IMR-90 (cell line): Measurements from ENCODE around the gene SUSD6. TPM values are rescaled to one million over a fixed set of nuclear protein-coding genes. Genes with fewer than 3 reads are reported as not detected.

Experiments
- ATAC-seq: fragments of 200-7000 bp; cut with Tn5 transposase; 2 replicates; pipeline ENCODE4 v1.9.1; 2020; ENCODE audit warnings: low read depth, mild to moderate bottlenecking, moderate library complexity
- BruUV-seq: library from RNA; stranded (reverse); fragments of 400-500 nt; replicated peaks from 2 replicates; lab custom pipeline; 2021; lab: Mats Ljungman, UMichigan
- CTCF ChIA-PET: fragments of 300-600 bp; formaldehyde crosslinking; extraction: SDS; loops from one replicate; lab custom pipeline; 2021; ENCODE audit warnings: antibody characterized with exemption; lab: Yijun Ruan, JAX
- POLR2A ChIA-PET: fragments of 300-600 bp; sonication (Branson Sonifier 250); formaldehyde crosslinking; loops from one replicate; lab custom pipeline; 2022; ENCODE audit warnings: antibody characterized with exemption; ENCODE audit not compliant: unreplicated experiment; lab: Charles Lee
- DNase-seq: peaks from one replicate; pipeline ENCODE4 v3.0.0; 2013
- H2AFZ ChIP-seq: replicated peaks from 2 replicates; pipeline ENCODE3; 2013; ENCODE audit warnings: low read length, mild to moderate bottlenecking; ENCODE audit not compliant: poor library complexity
- H2AK5ac ChIP-seq: 2 replicates; pipeline ENCODE4 v1.6.1; 2013; ENCODE audit warnings: low read depth, low read length, inconsistent platforms
- H2AK9ac ChIP-seq: replicated peaks from 2 replicates; pipeline ENCODE3; 2013; ENCODE audit warnings: mild to moderate bottlenecking, low read depth, low read length, moderate library complexity; ENCODE audit not compliant: poor library complexity
- H2BK120ac ChIP-seq: 2 replicates; pipeline ENCODE4 v1.6.1; 2013; ENCODE audit warnings: low read depth, low read length, inconsistent platforms
- H2BK15ac ChIP-seq: 3 replicates; pipeline ENCODE4 v1.6.1; 2013; ENCODE audit warnings: low read depth, low read length, inconsistent platforms
- H2BK20ac ChIP-seq: 2 replicates; pipeline ENCODE4 v1.6.1; 2013; ENCODE audit warnings: low read depth, mild to moderate bottlenecking, inconsistent platforms, low read length, moderate library complexity
- H2BK5ac ChIP-seq: 2 replicates; pipeline ENCODE4 v1.6.1; 2013; ENCODE audit warnings: mild to moderate bottlenecking, low read depth, low read length, inconsistent platforms; ENCODE audit not compliant: poor library complexity, severe bottlenecking
- H3K14ac ChIP-seq: replicated peaks from 2 replicates; pipeline ENCODE4 v1.6.1; 2013; ENCODE audit warnings: low read depth, low read length, inconsistent platforms
- H3K18ac ChIP-seq: 2 replicates; pipeline ENCODE4 v1.6.1; 2013; ENCODE audit warnings: low read depth, low read length, control low read depth
- H3K23ac ChIP-seq: 2 replicates; pipeline ENCODE4 v1.6.1; 2013; ENCODE audit warnings: low read depth, low read length, inconsistent platforms
- H3K27ac ChIP-seq: 2 replicates; pipeline ENCODE4 v1.5.1; 2013; ENCODE audit warnings: mild to moderate bottlenecking, control low read depth, low read length; ENCODE audit not compliant: insufficient read depth
- H3K27me3 ChIP-seq: 2 replicates; pipeline ENCODE4 v1.6.1; 2013; ENCODE audit warnings: low read length; ENCODE audit not compliant: control insufficient read depth, insufficient read depth
- H3K36me3 ChIP-seq: 2 replicates; pipeline ENCODE4 v1.6.1; 2013; ENCODE audit warnings: low read length, mixed read lengths; ENCODE audit not compliant: control insufficient read depth, insufficient read depth
- H3K4ac ChIP-seq: 2 replicates; pipeline ENCODE4 v1.6.1; 2013; ENCODE audit warnings: low read depth, low read length, inconsistent platforms
- H3K4me1 ChIP-seq: 2 replicates; pipeline ENCODE4 v1.6.1; 2013; ENCODE audit warnings: low read length, mixed read lengths; ENCODE audit not compliant: control insufficient read depth, insufficient read depth
- H3K4me2 ChIP-seq: 2 replicates; pipeline ENCODE4 v1.6.1; 2013; ENCODE audit warnings: low read depth, mild to moderate bottlenecking, control low read depth, low read length, moderate library complexity
- H3K4me3 ChIP-seq: 2 replicates; pipeline ENCODE4 v1.5.1; 2013; ENCODE audit warnings: low read depth, mild to moderate bottlenecking, control low read depth, low read length, moderate library complexity; ENCODE audit not compliant: insufficient read depth
- H3K56ac ChIP-seq: 2 replicates; pipeline ENCODE4 v1.6.1; 2013; ENCODE audit warnings: low read length, inconsistent platforms; ENCODE audit not compliant: insufficient read depth; ENCODE audit errors: extremely low read depth
- H3K79me1 ChIP-seq, 2 experiments: 2 replicates each; pipeline ENCODE4 v1.6.1; 2013; ENCODE audit warnings: low read length in 2 of 2, inconsistent platforms in 1 of 2, low read depth in 1 of 2
- H3K9ac ChIP-seq: 2 replicates; pipeline ENCODE4 v1.6.1; 2013; ENCODE audit warnings: low read depth, low read length, control low read depth
- H3K9me1 ChIP-seq: 2 replicates; pipeline ENCODE4 v1.6.1; 2013; ENCODE audit warnings: low read length, inconsistent platforms; ENCODE audit not compliant: insufficient read depth
- H3K9me3 ChIP-seq: 2 replicates; pipeline ENCODE4 v1.6.1; 2013; ENCODE audit warnings: low read length; ENCODE audit not compliant: control insufficient read depth, insufficient read depth
- H4K20me1 ChIP-seq: 2 replicates; pipeline ENCODE4 v1.6.1; 2013; ENCODE audit warnings: low read length, inconsistent platforms; ENCODE audit not compliant: insufficient read depth
- H4K5ac ChIP-seq: 2 replicates; pipeline ENCODE4 v1.6.1; 2013; ENCODE audit warnings: mild to moderate bottlenecking, low read depth, low read length, control low read depth
- H4K8ac ChIP-seq, 2 experiments: 2 replicates each; pipeline ENCODE4 v1.6.1; 2013; ENCODE audit warnings: low read depth in 2 of 2, low read length in 2 of 2, control low read depth in 1 of 2, inconsistent platforms in 1 of 2
- H4K91ac ChIP-seq: 2 replicates; pipeline ENCODE4 v1.6.1; 2013; ENCODE audit warnings: low read depth, low read length, inconsistent platforms; ENCODE audit not compliant: insufficient read depth
- BHLHE40 ChIP-seq: fragments of 150-350 bp; IDR thresholded peaks from 2 replicates; pipeline ENCODE4 v1.6.1; 2016; ENCODE audit warnings: mild to moderate bottlenecking, low read depth, low read length
- CEBPB ChIP-seq: IDR thresholded peaks from 2 replicates; pipeline ENCODE4 v1.6.1; 2012; ENCODE audit warnings: low read depth, low read length, improper control_type of control experiment
- CHD1 ChIP-seq: IDR thresholded peaks from 2 replicates; pipeline ENCODE4 v1.6.1; 2012; ENCODE audit warnings: low read depth, low read length, improper control_type of control experiment
- FOS ChIP-seq: fragments of 150-350 bp; IDR thresholded peaks from 2 replicates; pipeline ENCODE4 v1.6.1; 2016; ENCODE audit warnings: low read depth, low read length
- MAFK ChIP-seq: IDR thresholded peaks from 2 replicates; pipeline ENCODE4 v1.6.1; 2012; ENCODE audit warnings: low read depth, low read length, improper control_type of control experiment
- MAZ ChIP-seq: IDR thresholded peaks from 2 replicates; pipeline ENCODE4 v1.6.1; 2012; ENCODE audit warnings: low read depth, mild to moderate bottlenecking, low read length, improper control_type of control experiment, moderate library complexity, borderline replicate concordance
- MXI1 ChIP-seq: IDR thresholded peaks from 2 replicates; pipeline ENCODE4 v1.6.1; 2012; ENCODE audit warnings: low read depth, mild to moderate bottlenecking, low read length, moderate library complexity, borderline replicate concordance
- NFE2L2 ChIP-seq: fragments of 150-350 bp; IDR thresholded peaks from 2 replicates; pipeline ENCODE4 v1.6.1; 2016; ENCODE audit warnings: low read depth, mild to moderate bottlenecking, low read length
- POLR2A ChIP-seq: IDR thresholded peaks from 2 replicates; pipeline ENCODE4 v1.6.1; 2012; ENCODE audit warnings: mild to moderate bottlenecking, low read depth, low read length
- RAD21 ChIP-seq: IDR thresholded peaks from 2 replicates; pipeline ENCODE4 v1.6.1; 2012; ENCODE audit warnings: low read length, improper control_type of control experiment
- RCOR1 ChIP-seq: IDR thresholded peaks from 2 replicates; pipeline ENCODE4 v1.6.1; 2012; ENCODE audit warnings: mild to moderate bottlenecking, low read length, improper control_type of control experiment; ENCODE audit not compliant: insufficient replicate concordance
- SMC3 ChIP-seq: fragments of 150-350 bp; IDR thresholded peaks from 2 replicates; pipeline ENCODE4 v1.6.1; 2016; ENCODE audit warnings: low read depth, mild to moderate bottlenecking, antibody characterized with exemption, low read length, moderate library complexity
- WGBS, 2 experiments: methylation state at CpG; one replicate each; pipeline versions ENCODE4 v1.1.5 to v1.1.7; 2013; ENCODE audit warnings: missing lambda C conversion rate in 2 of 2; ENCODE audit not compliant: insufficient read length in 1 of 2; ENCODE audit errors: extremely low coverage in 2 of 2; 5-methylcytosine and 5-hydroxymethylcytosine counted together
- dilution Hi-C: fragments of 300-500 bp; cut with HindIII; formaldehyde crosslinking; loops from one replicate; pipeline ENCODE4 v1.14.3; 2018; ENCODE audit warnings: low sequenced_read_pairs; ENCODE audit not compliant: unreplicated experiment
- in situ Hi-C: fragments of 300-500 bp; cut with MboI; formaldehyde crosslinking; loops from 3 replicates; pipeline ENCODE4 v1.14.3; 2019; ENCODE audit warnings: low sequenced_read_pairs, inconsistent platforms, mixed read lengths
- intact Hi-C: fragments of 100-400 bp; cut with micrococcal nuclease; formaldehyde crosslinking; loops from 2 replicates; pipeline ENCODE4 v1.10.0; 2022
- polyA plus RNA-seq, 3 experiments: library from polyadenylated mRNA; depleted of rRNA; stranded (reverse); fragments of >200 nt; gene quantifications; 2 replicates each; pipeline ENCODE4 v1.2.3, GENCODE V29; 2012; ENCODE audit warnings: low replicate concordance in 1 of 3
- total RNA-seq: library from RNA; depleted of rRNA; stranded (reverse); fragments of >200 nt; gene quantifications from 2 replicates; pipeline ENCODE4 v1.2.3, GENCODE V29; 2012
- TF ChIP-seq, protein P1 (sequence below): fragments of 150-350 bp; IDR thresholded peaks from 2 replicates; pipeline ENCODE4 v1.6.1; 2017; ENCODE audit warnings: mild to moderate bottlenecking, antibody characterized with exemption, low read length, low read depth
- TF ChIP-seq, protein P2 (sequence below): conservative IDR thresholded peaks from 2 replicates; pipeline ENCODE4 v1.5.1; 2012; ENCODE audit warnings: mild to moderate bottlenecking, low read depth, low read length, improper control_type of control experiment
- TF ChIP-seq, protein P3 (sequence below): fragments of 150-350 bp; IDR thresholded peaks from 2 replicates; pipeline ENCODE4 v1.6.1; 2016; ENCODE audit warnings: low read depth, mild to moderate bottlenecking, low read length, moderate library complexity, borderline replicate concordance

SUSD6 gene
- total and polyA plus RNA-seq, 2 of the 4 experiments (the other 2 are of a cell fraction), result 2.3 to 10.1 TPM

DNA sequence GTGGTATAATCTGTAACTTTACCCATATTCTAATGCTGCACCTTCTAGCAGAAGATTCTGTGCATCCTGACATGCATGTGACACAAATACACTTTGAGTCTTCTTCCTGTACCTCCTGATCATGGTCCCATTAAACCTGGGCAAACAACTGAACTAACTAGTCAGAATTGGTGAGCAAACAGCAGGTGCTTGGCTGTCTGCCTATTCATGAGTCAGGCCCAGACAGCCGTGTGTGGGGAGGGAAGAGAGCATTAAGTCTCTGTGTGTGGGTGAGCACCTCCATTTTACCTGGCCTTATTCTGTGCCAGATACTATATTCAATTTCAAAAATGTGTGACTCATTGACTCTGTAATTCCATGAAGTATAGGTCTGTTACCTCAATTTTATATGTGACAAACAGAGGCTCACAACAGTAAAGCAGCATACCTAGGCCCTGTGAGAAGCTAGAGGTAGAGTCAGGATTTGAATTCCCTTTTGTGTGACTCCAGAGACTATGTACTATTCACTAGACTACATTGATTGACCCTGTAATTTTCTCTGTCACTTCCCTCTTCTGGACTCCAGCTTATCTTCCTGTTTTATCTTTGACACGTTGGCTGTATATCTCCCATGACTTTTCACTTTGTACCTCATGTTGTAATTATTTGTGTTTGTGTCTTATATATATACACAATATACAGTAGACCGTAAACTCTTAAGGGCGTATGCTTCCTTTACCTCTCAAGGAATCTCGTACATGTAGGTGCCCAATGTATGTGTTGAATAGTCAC, 32.2 kb downstream of the SUSD6 start:
- no peak overlapping the region for H3K4ac ChIP-seq
- H3K79me1 ChIP-seq, result peaks cover 28 to 72% of the 10 kb centered on the region in 2 experiments
- peak; percentile 84 for DNase-seq
- H3K9me3 ChIP-seq, result no peaks in the 10 kb centered on the region
- no peak overlapping the region for H2BK20ac ChIP-seq
- H4K8ac ChIP-seq, result no peak overlapping the region
- no peak overlapping the region for H2AK5ac ChIP-seq
- in situ Hi-C loops (no loop called here), dilution Hi-C loops (no loop called here), intact Hi-C loops (no loop called here)
- no peak overlapping the region for H3K27ac ChIP-seq
- no peak overlapping the region for H3K23ac ChIP-seq
- H3K56ac ChIP-seq, result no peak overlapping the region
- peaks cover 20% of the 10 kb centered on the region for H3K9me1 ChIP-seq
- H4K20me1 ChIP-seq, result peaks cover 46% of the 10 kb centered on the region
- H3K4me3 ChIP-seq, result no peak overlapping the region
- no peaks in the 10 kb centered on the region for H3K27me3 ChIP-seq
- no peak overlapping the region for H2BK5ac ChIP-seq
- no peak overlapping the region for H3K14ac ChIP-seq
- H2BK120ac ChIP-seq, result no peak overlapping the region
- no peak overlapping the region for H2BK15ac ChIP-seq
- H3K18ac ChIP-seq, result no peak overlapping the region
- POLR2A ChIA-PET, result no interaction called here
- H4K91ac ChIP-seq, result no peak overlapping the region
- no TSS peak for BruUV-seq
- H3K4me2 ChIP-seq, result no peak overlapping the region
- CTCF ChIA-PET, result no interaction called here
- peaks cover 17% of the 10 kb centered on the region for H3K4me1 ChIP-seq
- H4K5ac ChIP-seq, result no peak overlapping the region
- no peak overlapping the region for H3K9ac ChIP-seq
- no CpG with 5 or more reads among the region's 5 CpGs for WGBS, 2 experiments
- H2AK9ac ChIP-seq, result no peak overlapping the region
- no peaks in the 10 kb centered on the region for H3K36me3 ChIP-seq
- H2AFZ ChIP-seq, result no peak overlapping the region
- peak; percentile 31; the same call in 1 of the 2 replicates for ATAC-seq
- TF ChIP-seq SMC3 (peak; percentile 3; the same call in 1 of the 2 replicates), MAFK (no peak), POLR2A (no peak), FOS (no peak), RAD21 (no peak), NFE2L2 (no peak), MAZ (peak; percentile 33; the same call in 1 of the 2 replicates), CEBPB (no peak), RCOR1 (peak; percentile 87), CHD1 (no peak), BHLHE40 (no peak; the same call in 1 of the 2 replicates), MXI1 (no peak)
- TF ChIP-seq, protein P1, sequence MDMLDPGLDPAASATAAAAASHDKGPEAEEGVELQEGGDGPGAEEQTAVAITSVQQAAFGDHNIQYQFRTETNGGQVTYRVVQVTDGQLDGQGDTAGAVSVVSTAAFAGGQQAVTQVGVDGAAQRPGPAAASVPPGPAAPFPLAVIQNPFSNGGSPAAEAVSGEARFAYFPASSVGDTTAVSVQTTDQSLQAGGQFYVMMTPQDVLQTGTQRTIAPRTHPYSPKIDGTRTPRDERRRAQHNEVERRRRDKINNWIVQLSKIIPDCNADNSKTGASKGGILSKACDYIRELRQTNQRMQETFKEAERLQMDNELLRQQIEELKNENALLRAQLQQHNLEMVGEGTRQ, result no peak
- TF ChIP-seq, protein P2, sequence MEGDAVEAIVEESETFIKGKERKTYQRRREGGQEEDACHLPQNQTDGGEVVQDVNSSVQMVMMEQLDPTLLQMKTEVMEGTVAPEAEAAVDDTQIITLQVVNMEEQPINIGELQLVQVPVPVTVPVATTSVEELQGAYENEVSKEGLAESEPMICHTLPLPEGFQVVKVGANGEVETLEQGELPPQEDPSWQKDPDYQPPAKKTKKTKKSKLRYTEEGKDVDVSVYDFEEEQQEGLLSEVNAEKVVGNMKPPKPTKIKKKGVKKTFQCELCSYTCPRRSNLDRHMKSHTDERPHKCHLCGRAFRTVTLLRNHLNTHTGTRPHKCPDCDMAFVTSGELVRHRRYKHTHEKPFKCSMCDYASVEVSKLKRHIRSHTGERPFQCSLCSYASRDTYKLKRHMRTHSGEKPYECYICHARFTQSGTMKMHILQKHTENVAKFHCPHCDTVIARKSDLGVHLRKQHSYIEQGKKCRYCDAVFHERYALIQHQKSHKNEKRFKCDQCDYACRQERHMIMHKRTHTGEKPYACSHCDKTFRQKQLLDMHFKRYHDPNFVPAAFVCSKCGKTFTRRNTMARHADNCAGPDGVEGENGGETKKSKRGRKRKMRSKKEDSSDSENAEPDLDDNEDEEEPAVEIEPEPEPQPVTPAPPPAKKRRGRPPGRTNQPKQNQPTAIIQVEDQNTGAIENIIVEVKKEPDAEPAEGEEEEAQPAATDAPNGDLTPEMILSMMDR, result no peak
- TF ChIP-seq, protein P3, sequence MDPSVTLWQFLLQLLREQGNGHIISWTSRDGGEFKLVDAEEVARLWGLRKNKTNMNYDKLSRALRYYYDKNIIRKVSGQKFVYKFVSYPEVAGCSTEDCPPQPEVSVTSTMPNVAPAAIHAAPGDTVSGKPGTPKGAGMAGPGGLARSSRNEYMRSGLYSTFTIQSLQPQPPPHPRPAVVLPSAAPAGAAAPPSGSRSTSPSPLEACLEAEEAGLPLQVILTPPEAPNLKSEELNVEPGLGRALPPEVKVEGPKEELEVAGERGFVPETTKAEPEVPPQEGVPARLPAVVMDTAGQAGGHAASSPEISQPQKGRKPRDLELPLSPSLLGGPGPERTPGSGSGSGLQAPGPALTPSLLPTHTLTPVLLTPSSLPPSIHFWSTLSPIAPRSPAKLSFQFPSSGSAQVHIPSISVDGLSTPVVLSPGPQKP, result no peak
